Kidney (tissue), 14 donors: ENCODE results near the gene TMEM263. TPM values are rescaled to one million over a fixed set of nuclear protein-coding genes. Genes with fewer than 3 reads are reported as not detected.

Source experiments
- DNase-seq, 5 donors: peaks; one replicate each; pipeline ENCODE4 v3.0.0-alpha.2; 2013 to 2020
- FAIRE-seq: peaks from 2 replicates; lab custom pipeline; 2012; peaks lifted over from hg19 to GRCh38; lab: Jason Lieb, UNC
- H3K27ac ChIP-seq, 2 donors: one replicate each; pipeline ENCODE4 v1.7.0; 2013; ENCODE audit warnings: low read depth in 2 of 2, low read length in 2 of 2, inconsistent platforms in 1 of 2
- H3K27me3 ChIP-seq: one replicate; pipeline ENCODE4 v1.7.1; 2013; ENCODE audit warnings: low read length, inconsistent platforms; ENCODE audit not compliant: control insufficient read depth, insufficient read depth
- H3K36me3 ChIP-seq, 3 donors: one replicate each; pipeline versions ENCODE4 v1.7.0 to v1.7.1; 2013; ENCODE audit warnings: low read length in 3 of 3, control low read depth in 1 of 3, inconsistent platforms in 1 of 3; ENCODE audit not compliant: insufficient read depth in 3 of 3, control insufficient read depth in 2 of 3
- H3K4me1 ChIP-seq, 3 donors: one replicate each; pipeline versions ENCODE4 v1.7.0 to v1.7.1; 2013; ENCODE audit warnings: low read length in 3 of 3, inconsistent platforms in 1 of 3, low read depth in 1 of 3; ENCODE audit not compliant: control insufficient read depth in 2 of 3, insufficient read depth in 2 of 3
- H3K4me3 ChIP-seq, 3 donors: one replicate each; pipeline versions ENCODE4 v1.7.0 to v1.8.1; 2013; ENCODE audit warnings: low read length in 3 of 3, control low read depth in 1 of 3, inconsistent platforms in 1 of 3
- H3K9ac ChIP-seq, 3 donors: one replicate each; pipeline versions ENCODE4 v1.7.0 to v1.7.1; 2013; ENCODE audit warnings: low read length in 3 of 3, control low read depth in 1 of 3, inconsistent platforms in 1 of 3
- H3K9me3 ChIP-seq, 3 donors: one replicate each; pipeline versions ENCODE4 v1.7.0 to v1.7.1; 2013; ENCODE audit warnings: low read length in 3 of 3, control low read depth in 1 of 3, inconsistent platforms in 1 of 3; ENCODE audit not compliant: control insufficient read depth in 2 of 3, insufficient read depth in 1 of 3
- CTCF ChIP-seq: IDR thresholded peaks from 3 replicates; pipeline ENCODE4 v1.5.1; 2012; ENCODE audit warnings: mild to moderate bottlenecking, moderate library complexity, borderline replicate concordance; ENCODE audit not compliant: insufficient read depth; ENCODE audit errors: extremely low read depth
- intact Hi-C: fragments of 100-400 bp; cut with DNase I; formaldehyde crosslinking; loops from one replicate; pipeline ENCODE4 v1.11.1; 2022
- polyA plus RNA-seq: library from polyadenylated mRNA; stranded (reverse); fragments of 350-450 nt; fragmentation: Illumina TruSeq; extraction: RNeasy Lipid Tissue Mini Kit (QIAGEN cat#74804); gene quantifications from one replicate; pipeline ENCODE4 v1.2.3, GENCODE V29; 2014; ENCODE audit warnings: low read depth, low replicate concordance; ENCODE audit not compliant: insufficient read depth
- total RNA-seq: library from RNA; stranded (reverse); fragmentation: NEBNext Ultra II Directional; extraction: Animal tissue kit (Norgen Biotek cat#: 25700); gene quantifications from one replicate; pipeline ENCODE4 v1.2.1, GENCODE V29; 2021
- donor health status: control.
- donor health status: control.
- donor health status: control.
- donor health status: control.
- donor health status: control.
- donor health status: DM: yes; HTN: yes; CAD: no.
- donor health status: Normal renal cell carcinoma (clear cell type).

TMEM263 gene
- total and polyA plus RNA-seq, 2 donors from 2014 or later: 28.7 to 43.1 TPM

GRCh38 chr12:106980944-106981343 is 25.2 kb downstream of the TMEM263 start:
- Histone ChIP-seq H3K9me3 (no peaks in the 10 kb centered on the region), H3K4me3 (no peak overlapping the region), H3K4me1 (peaks cover 0 to 29% (median 8%) of the 10 kb centered on the region in 3 donors), H3K27me3 (no peaks in the 10 kb centered on the region), H3K27ac (no peak overlapping the region), H3K9ac (no peak overlapping the region), H3K36me3 (no peaks in the 10 kb centered on the region)
- no peak for FAIRE-seq
- DNase-seq: peak in 1 of 5 donors; percentile 61
- no peak for TF ChIP-seq CTCF
- intact Hi-C loops: no loop called here

- H3K27ac ChIP-seq: no peak overlapping the region
- FAIRE-seq: no peak
- TF ChIP-seq CTCF: no peak
- H3K4me1 ChIP-seq: peaks cover 0 to 23% (median 10%) of the 10 kb centered on the region in 3 donors
- H3K9me3 ChIP-seq: no peaks in the 10 kb centered on the region
- no peak overlapping the region for H3K4me3 ChIP-seq
- H3K9ac ChIP-seq: no peak overlapping the region
- H3K27me3 ChIP-seq: no peaks in the 10 kb centered on the region
- no peaks in the 10 kb centered on the region for H3K36me3 ChIP-seq
- intact Hi-C loops: no loop called here
- no peak for DNase-seq
Measured at GRCh38 chr12:106981788-106982187, 26.1 kb downstream of the TMEM263 start.

- DNase-seq: no peak
- Histone ChIP-seq H3K9me3 (no peaks in the 10 kb centered on the region), H3K4me1 (peaks cover 0 to 20% (median 10%) of the 10 kb centered on the region in 3 donors)
Measured at GRCh38 chr12:106982229-106982628, 26.5 kb downstream of the TMEM263 start.

More at GRCh38 chr12:106982229-106982628, 26.5 kb downstream of the TMEM263 start:
- Histone ChIP-seq H3K27me3 (no peaks in the 10 kb centered on the region), H3K9ac (no peak overlapping the region), H3K36me3 (no peaks in the 10 kb centered on the region), H3K4me3 (no peak overlapping the region), H3K27ac (no peak overlapping the region)
- no peak for TF ChIP-seq CTCF
- intact Hi-C loops: no loop called here
- no peak for FAIRE-seq
